HepG2 (cell line): ENCODE data around the gene LRSAM1. TPM values are rescaled to one million over a fixed set of nuclear protein-coding genes. Genes with fewer than 3 reads are reported as not detected.

Experiments
- ATAC-seq: fragments of 200-7000 bp; cut with Tn5 transposase; 3 replicates; pipeline ENCODE4 v1.9.1; 2020; ENCODE audit warnings: mild to moderate bottlenecking, moderate library complexity
- BruUV-seq: library from RNA; stranded (reverse); fragments of 400-500 nt; replicated peaks from 2 replicates; lab custom pipeline; 2021; lab: Mats Ljungman, UMichigan
- CTCF ChIA-PET: fragments of 300-600 bp; formaldehyde crosslinking; extraction: SDS; loops from one replicate; lab custom pipeline; 2021; ENCODE audit warnings: low total read pairs, inconsistent platforms, low intra/inter-chr PET ratio; lab: Yijun Ruan, JAX
- POLR2A ChIA-PET: fragments of 350-600 bp; sonication (Branson Sonifier 250); formaldehyde crosslinking; loops from one replicate; lab custom pipeline; 2020; ENCODE audit warnings: antibody characterized with exemption, inconsistent platforms; lab: Yijun Ruan, JAX
- DNase-seq: peaks from one replicate; pipeline ENCODE4 v3.0.0-alpha.2; 2015; ENCODE audit warnings: low spot score
- FAIRE-seq: peaks from 3 replicates; lab custom pipeline; 2011; peaks lifted over from hg19 to GRCh38; lab: Jason Lieb, UNC
- H2AFZ ChIP-seq: one replicate; pipeline ENCODE4 v1.6.1; 2011; ENCODE audit warnings: low read length, inconsistent platforms
- H3K27ac ChIP-seq: fragments of 300-600 bp; 3 replicates; pipeline ENCODE4 v1.8.0; 2011; ENCODE audit warnings: mixed run types, mild to moderate bottlenecking, mixed read lengths, low read length, inconsistent platforms; ENCODE audit not compliant: insufficient read depth; ENCODE audit errors: extremely low read length
- H3K27me3 ChIP-seq, 2 experiments: fragments of 200-600 bp in 1 of 2; 2 replicates in 1 of 2; 3 replicates in 1 of 2; pipeline versions ENCODE4 v1.6.0 to v1.8.0; 2011; ENCODE audit warnings: low read length in 2 of 2, mild to moderate bottlenecking in 2 of 2, moderate library complexity in 2 of 2, inconsistent platforms in 1 of 2; ENCODE audit not compliant: insufficient read depth in 2 of 2, control insufficient read depth in 1 of 2
- H3K36me3 ChIP-seq, 2 experiments: fragments of 200-600 bp in 1 of 2; replicated peaks in 1 of 2; 2 replicates in 1 of 2; 3 replicates in 1 of 2; pipeline versions ENCODE4 v1.5.1 to v1.8.0; 2011; ENCODE audit warnings: low read length in 2 of 2, inconsistent platforms in 1 of 2; ENCODE audit not compliant: insufficient read depth in 2 of 2, control insufficient read depth in 1 of 2
- H3K4me1 ChIP-seq: 2 replicates; pipeline ENCODE4 v1.5.1; 2012; ENCODE audit warnings: low read length, inconsistent platforms; ENCODE audit not compliant: insufficient read depth
- H3K4me2 ChIP-seq: 2 replicates; pipeline ENCODE4 v1.6.0; 2011; ENCODE audit warnings: low read depth, low read length, inconsistent platforms
- H3K4me3 ChIP-seq, 3 experiments: fragments of 200-600 bp in 1 of 3; sonication (generic), shearing (Covaris generic) in 1 of 3; replicated peaks in 1 of 3; 2 replicates each; pipeline ENCODE4 v1.5.1; 2011 to 2016; ENCODE audit warnings: low read length in 3 of 3, inconsistent platforms in 2 of 3, low read depth in 2 of 3, mild to moderate bottlenecking in 2 of 3, control low read depth in 1 of 3, mixed read lengths in 1 of 3; ENCODE audit not compliant: insufficient read depth in 1 of 3
- H3K79me2 ChIP-seq: one replicate; pipeline ENCODE4 v1.6.1; 2011; ENCODE audit warnings: low read length, inconsistent platforms; ENCODE audit not compliant: insufficient read depth
- H3K9ac ChIP-seq: 2 replicates; pipeline ENCODE4 v1.6.0; 2011; ENCODE audit warnings: mild to moderate bottlenecking, low read depth, low read length, inconsistent platforms; ENCODE audit not compliant: insufficient read depth
- H3K9me3 ChIP-seq: 2 replicates; pipeline ENCODE4 v1.5.1; 2012; ENCODE audit warnings: mild to moderate bottlenecking, low read length
- H4K20me1 ChIP-seq: 2 replicates; pipeline ENCODE4 v1.6.0; 2011; ENCODE audit warnings: inconsistent platforms, mild to moderate bottlenecking, low read length, moderate library complexity; ENCODE audit not compliant: insufficient read depth
- AGO2 ChIP-seq: fragments of 200-400 bp; formaldehyde crosslinking; optimal IDR thresholded peaks from 2 replicates; pipeline ENCODE3; 2017; ENCODE audit warnings: mild to moderate bottlenecking, low read depth, low read length, moderate library complexity
- ATRX ChIP-seq: sonication (generic); formaldehyde crosslinking; IDR thresholded peaks from 2 replicates; pipeline ENCODE4 v1.4.0; 2020; ENCODE audit warnings: missing genetic modification reagents, borderline replicate concordance
- CBFB ChIP-seq: sonication (generic); formaldehyde crosslinking; IDR thresholded peaks from 2 replicates; pipeline ENCODE4 v1.4.0; 2020; ENCODE audit warnings: missing genetic modification reagents
- FOXP1 ChIP-seq, 2 experiments: fragments of 450-650 bp in 1 of 2; IDR thresholded peaks; 2 replicates each; pipeline ENCODE4 v1.6.1; 2017 to 2018; ENCODE audit warnings: antibody characterized with exemption in 1 of 2
- JUNB ChIP-seq: sonication (generic); formaldehyde crosslinking; IDR thresholded peaks from 2 replicates; pipeline ENCODE4 v1.8.0; 2022; ENCODE audit warnings: missing genetic modification reagents, mild to moderate bottlenecking, borderline replicate concordance
- JUND ChIP-seq: sonication (generic); formaldehyde crosslinking; IDR thresholded peaks from 2 replicates; pipeline ENCODE4 v1.8.0; 2022; ENCODE audit warnings: mild to moderate bottlenecking, missing genetic modification reagents
- RAD21 ChIP-seq: fragments of 450-650 bp; formaldehyde crosslinking; IDR thresholded peaks from 2 replicates; pipeline ENCODE4 v1.5.0; 2020; ENCODE audit warnings: mild to moderate bottlenecking
- SNRNP70 ChIP-seq: fragments of 200-400 bp; formaldehyde crosslinking; IDR thresholded peaks from 2 replicates; pipeline ENCODE4 v1.6.1; 2017; ENCODE audit warnings: mild to moderate bottlenecking, low read depth, low read length, moderate library complexity
- ZBTB42 ChIP-seq: sonication (generic); formaldehyde crosslinking; IDR thresholded peaks from 2 replicates; pipeline ENCODE4 v1.5.0; 2020; ENCODE audit warnings: mild to moderate bottlenecking, missing genetic modification reagents
- ZMYM4 ChIP-seq: sonication (generic); formaldehyde crosslinking; IDR thresholded peaks from 2 replicates; pipeline ENCODE4 v1.8.1; 2023; ENCODE audit warnings: mild to moderate bottlenecking, missing genetic modification reagents
- ZNF234 ChIP-seq: sonication (generic); formaldehyde crosslinking; conservative IDR thresholded peaks from 2 replicates; pipeline ENCODE4 v1.5.1; 2020; ENCODE audit warnings: mild to moderate bottlenecking, missing genetic modification reagents
- ZNF605 ChIP-seq: sonication (generic); formaldehyde crosslinking; IDR thresholded peaks from 2 replicates; pipeline ENCODE4 v1.8.0; 2022; ENCODE audit warnings: mild to moderate bottlenecking, missing genetic modification reagents
- ZNF768 ChIP-seq: sonication (generic); formaldehyde crosslinking; IDR thresholded peaks from 2 replicates; pipeline ENCODE4 v1.4.0; 2020; ENCODE audit warnings: missing genetic modification reagents
- ZNF841 ChIP-seq: sonication (generic); formaldehyde crosslinking; IDR thresholded peaks from 2 replicates; pipeline ENCODE4 v1.8.1; 2023; ENCODE audit warnings: missing genetic modification reagents, borderline replicate concordance
- WGBS: methylation state at CpG from one replicate; pipeline ENCODE4 v1.1.6; 2017; ENCODE audit warnings: low lambda C conversion rate; 5-methylcytosine and 5-hydroxymethylcytosine counted together
- in situ Hi-C: cut with HindIII; loops from 2 replicates; pipeline ENCODE4 v1.10.0; 2017; ENCODE audit warnings: low pct_unique_long_range_greater_than_20kb; ENCODE audit not compliant: extremely low pct_ligation_motif_present
- intact Hi-C: fragments of 100-400 bp; cut with micrococcal nuclease; formaldehyde crosslinking; loops from one replicate; pipeline ENCODE4 v1.10.0; 2022; ENCODE audit not compliant: unreplicated experiment
- polyA plus RNA-seq, 8 experiments: library from polyadenylated mRNA; depleted of rRNA in 3 of 8; stranded (reverse) in 7 of 8; unstranded in 1 of 8; fragments of >200 nt; fragmentation: Illumina TruSeq in 4 of 8; extraction: Trizol in 4 of 8; gene quantifications; 2 replicates each; pipeline versions ENCODE4 v1.2.1 to v1.2.3, GENCODE V29; 2011 to 2016; ENCODE audit warnings: low read depth in 4 of 8, missing spikeins in 1 of 8, mixed read lengths in 1 of 8; ENCODE audit not compliant: insufficient read depth in 1 of 8
- total RNA-seq, 5 experiments: library from RNA; depleted of rRNA; stranded (reverse); fragments of >200 nt; fragmentation: Illumina TruSeq; extraction: Trizol; gene quantifications; 2 replicates each; pipeline ENCODE4 v1.2.3, GENCODE V29; 2016; ENCODE audit warnings: low read depth in 1 of 5
- TF ChIP-seq, protein P1 (sequence below): sonication (generic); formaldehyde crosslinking; IDR thresholded peaks from 2 replicates; pipeline ENCODE4 v1.4.0; 2020; ENCODE audit warnings: mild to moderate bottlenecking, low read depth, missing genetic modification reagents

LRSAM1 gene
- total and polyA plus RNA-seq, 2 of the 13 experiments (the other 11 are each of a cell fraction or from before 2014, with no cell fraction given): 8.7 to 10.2 TPM

DNA sequence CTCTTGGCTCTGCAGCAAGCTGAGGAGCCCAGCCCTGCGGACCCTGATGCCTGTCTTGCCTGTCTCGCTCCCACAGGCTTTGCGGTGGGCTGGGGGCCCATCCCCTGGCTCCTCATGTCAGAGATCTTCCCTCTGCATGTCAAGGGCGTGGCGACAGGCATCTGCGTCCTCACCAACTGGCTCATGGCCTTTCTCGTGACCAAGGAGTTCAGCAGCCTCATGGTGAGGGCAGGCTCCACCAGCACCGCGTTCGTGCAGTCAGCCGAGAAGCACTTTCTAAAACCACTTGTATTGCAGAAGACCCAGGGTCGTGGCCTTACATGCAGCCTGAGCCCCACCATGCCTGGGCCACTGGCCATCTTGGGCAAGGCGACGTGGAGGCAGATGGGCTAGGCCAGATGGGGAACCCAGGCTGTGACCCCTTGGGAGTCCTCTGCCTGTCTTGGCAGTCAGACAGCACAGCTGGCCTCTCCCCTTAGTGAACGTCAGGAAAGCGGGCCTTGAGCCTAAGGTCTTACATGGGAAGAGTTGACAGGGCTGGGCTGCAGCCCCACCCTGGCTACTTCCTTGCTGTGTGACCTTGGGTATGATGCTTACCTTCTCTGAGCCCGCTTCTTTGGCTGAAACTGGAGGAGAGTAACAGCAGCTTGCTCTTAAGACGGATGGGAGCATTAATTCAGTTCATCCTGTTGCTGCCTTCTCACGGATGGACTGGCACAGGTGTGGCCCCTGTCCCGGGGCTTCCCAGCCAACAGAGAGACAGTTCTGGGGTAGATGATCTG is 45.8 kb upstream of the LRSAM1 start:
- no CpG with 5 or more reads among the region's 20 CpGs for WGBS
- DNase-seq: no peak

More for the DNA sequence above, 45.8 kb upstream of the LRSAM1 start:
- intact Hi-C loops: no loop called here
- Histone ChIP-seq H3K27me3 (no peaks in the 10 kb centered on the region), H3K79me2 (peaks cover 6% of the 10 kb centered on the region), H3K9ac (no peak overlapping the region), H3K4me3 (no peak overlapping the region), H3K36me3 (peaks cover 24 to 50% of the 10 kb centered on the region in 2 experiments; a peak in 4 of 5 replicates), H3K4me2 (no peak overlapping the region), H2AFZ (no peak overlapping the region), H4K20me1 (no peaks in the 10 kb centered on the region), H3K9me3 (no peaks in the 10 kb centered on the region), H3K4me1 (peaks cover 9% of the 10 kb centered on the region; the same call in 1 of the 2 replicates), H3K27ac (no peak overlapping the region)
- no peak for FAIRE-seq
- POLR2A ChIA-PET: interaction anchor here (1.0 to 3.4 kb wide), 2 partner anchors 8 to 9 kb away, joined by 7 to 31 read pairs; partner anchors contain the start of gene SLC2A8
- CTCF ChIA-PET: no interaction called here
- in situ Hi-C loops: no loop called here
- no TSS peak for BruUV-seq
- TF ChIP-seq JUNB (CRISPR knock-in tag) (no peak), ZNF768 (CRISPR knock-in tag) (peak; percentile 93), ZBTB42 (no peak), RAD21 (CRISPR knock-in tag) (no peak), CBFB (CRISPR knock-in tag) (no peak), ZNF605 (CRISPR knock-in tag) (no peak), ATRX (CRISPR knock-in tag) (no peak), ZNF234 (CRISPR knock-in tag) (no peak), ZMYM4 (CRISPR knock-in tag) (no peak), FOXP1 (IDR thresholded peaks at IDR 0.05) (no peak), FOXP1 (CRISPR knock-in tag; IDR thresholded peaks at IDR 0.05) (no peak), AGO2 (peak; percentile 6), SNRNP70 (no peak), JUND (CRISPR knock-in tag) (no peak), ZNF841 (CRISPR knock-in tag) (no peak)
- TF ChIP-seq, protein P1, sequence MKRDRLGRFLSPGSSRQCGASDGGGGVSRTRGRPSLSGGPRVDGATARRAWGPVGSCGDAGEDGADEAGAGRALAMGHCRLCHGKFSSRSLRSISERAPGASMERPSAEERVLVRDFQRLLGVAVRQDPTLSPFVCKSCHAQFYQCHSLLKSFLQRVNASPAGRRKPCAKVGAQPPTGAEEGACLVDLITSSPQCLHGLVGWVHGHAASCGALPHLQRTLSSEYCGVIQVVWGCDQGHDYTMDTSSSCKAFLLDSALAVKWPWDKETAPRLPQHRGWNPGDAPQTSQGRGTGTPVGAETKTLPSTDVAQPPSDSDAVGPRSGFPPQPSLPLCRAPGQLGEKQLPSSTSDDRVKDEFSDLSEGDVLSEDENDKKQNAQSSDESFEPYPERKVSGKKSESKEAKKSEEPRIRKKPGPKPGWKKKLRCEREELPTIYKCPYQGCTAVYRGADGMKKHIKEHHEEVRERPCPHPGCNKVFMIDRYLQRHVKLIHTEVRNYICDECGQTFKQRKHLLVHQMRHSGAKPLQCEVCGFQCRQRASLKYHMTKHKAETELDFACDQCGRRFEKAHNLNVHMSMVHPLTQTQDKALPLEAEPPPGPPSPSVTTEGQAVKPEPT (CRISPR knock-in tag): no peak
- no peak for ATAC-seq
